ENCODE data around the gene AGPAT1. TPM values are rescaled to one million over a fixed set of nuclear protein-coding genes. Genes with fewer than 3 reads are reported as not detected.

The AGPAT1 gene
- total RNA-seq, 1 experiment from 2014 or later: 55.6 TPM

GRCh38 chr6:32149932-32150870 is 25.7 kb downstream of the AGPAT1 start:
- H2AFZ ChIP-seq (ENCODE audit: low read depth, low read length, poor library complexity, severe bottlenecking): no peak overlapping the region
- ChIA-PET CTCF (no interaction called here), POLR2A (interaction anchor here (0.7 kb wide), 1 partner anchor 21 kb away, joined by 3 read pairs; no protein-coding TSS in a partner anchor)

More at GRCh38 chr6:32149932-32150870, 25.7 kb downstream of the AGPAT1 start:
- peaks cover 11% of the 10 kb centered on the region for H3K79me2 ChIP-seq (ENCODE audit: insufficient read depth, low read length)
- H3K36me3 ChIP-seq (ENCODE audit: control insufficient read depth in 1 of 2, insufficient read depth in 2 of 2, low read length in 2 of 2): no peaks in the 10 kb centered on the region
- H3K4me2 ChIP-seq (ENCODE audit: low read length): no peak overlapping the region
- peaks cover 12 to 22% of the 10 kb centered on the region in 2 experiments for H3K4me1 ChIP-seq (ENCODE audit: control insufficient read depth in 1 of 2, insufficient read depth in 2 of 2, low read length in 2 of 2)
- no peak for TF ChIP-seq CTCF (IDR thresholded peaks at IDR 0.05 in 2 of 3, conservative IDR thresholded peaks at IDR 0.05 in 1 of 3; ENCODE audit: borderline replicate concordance in 1 of 3, insufficient read depth in 1 of 3, low read depth in 2 of 3, low read length in 2 of 3)
- no peak for TF ChIP-seq EZH2 (IDR thresholded peaks at IDR 0.05)
- no peak for TF ChIP-seq CBX3 (IDR thresholded peaks at IDR 0.05; ENCODE audit: low read depth)
- no peak for TF ChIP-seq POLR2A (IDR thresholded peaks at IDR 0.05; ENCODE audit: borderline replicate concordance, extremely low read depth, insufficient read depth, insufficient read length)
- no peak for TF ChIP-seq SIN3A (IDR thresholded peaks at IDR 0.05; ENCODE audit: low read depth)
- H3K9ac ChIP-seq (ENCODE audit: low read length): no peak overlapping the region
- H3K9me3 ChIP-seq (ENCODE audit: control insufficient read depth in 1 of 2, insufficient read depth in 1 of 2, low read depth in 1 of 2, low read length in 2 of 2): no peaks in the 10 kb centered on the region
- BruUV-seq (replicated peaks): no TSS peak
- H3K27ac ChIP-seq (ENCODE audit: low read depth, low read length): no peak overlapping the region
- DNase-seq (ENCODE audit: low read depth, low spot score) (no peak), ATAC-seq (no peak)
- no peaks in the 10 kb centered on the region for H3K27me3 ChIP-seq (ENCODE audit: insufficient read depth, low read length)
- no peaks in the 10 kb centered on the region for H3K9me2 ChIP-seq (ENCODE audit: insufficient read depth)
- no peaks in the 10 kb centered on the region for H4K20me1 ChIP-seq (ENCODE audit: insufficient read depth)
- RAD21 ChIA-PET (ENCODE audit: low non-redundant PET in 1 of 2, low total read pairs in 2 of 2, uncharacterized antibody in 2 of 2, unreplicated experiment in 2 of 2): no interaction called here
- H3K4me3 ChIP-seq (replicated peaks in 1 of 2; ENCODE audit: low read depth in 1 of 2, low read length in 2 of 2): no peak overlapping the region
- intact Hi-C loops (cut with micrococcal nuclease): no loop called here

Data from HCT116 (cell line).